Measurements from ENCODE around the gene KDM5B. TPM values are rescaled to one million over a fixed set of nuclear protein-coding genes. Genes with fewer than 3 reads are reported as not detected.

KDM5B gene
- total and polyA plus RNA-seq, 2 donors from 2014 or later = 10.7 to 55.5 TPM

DNA sequence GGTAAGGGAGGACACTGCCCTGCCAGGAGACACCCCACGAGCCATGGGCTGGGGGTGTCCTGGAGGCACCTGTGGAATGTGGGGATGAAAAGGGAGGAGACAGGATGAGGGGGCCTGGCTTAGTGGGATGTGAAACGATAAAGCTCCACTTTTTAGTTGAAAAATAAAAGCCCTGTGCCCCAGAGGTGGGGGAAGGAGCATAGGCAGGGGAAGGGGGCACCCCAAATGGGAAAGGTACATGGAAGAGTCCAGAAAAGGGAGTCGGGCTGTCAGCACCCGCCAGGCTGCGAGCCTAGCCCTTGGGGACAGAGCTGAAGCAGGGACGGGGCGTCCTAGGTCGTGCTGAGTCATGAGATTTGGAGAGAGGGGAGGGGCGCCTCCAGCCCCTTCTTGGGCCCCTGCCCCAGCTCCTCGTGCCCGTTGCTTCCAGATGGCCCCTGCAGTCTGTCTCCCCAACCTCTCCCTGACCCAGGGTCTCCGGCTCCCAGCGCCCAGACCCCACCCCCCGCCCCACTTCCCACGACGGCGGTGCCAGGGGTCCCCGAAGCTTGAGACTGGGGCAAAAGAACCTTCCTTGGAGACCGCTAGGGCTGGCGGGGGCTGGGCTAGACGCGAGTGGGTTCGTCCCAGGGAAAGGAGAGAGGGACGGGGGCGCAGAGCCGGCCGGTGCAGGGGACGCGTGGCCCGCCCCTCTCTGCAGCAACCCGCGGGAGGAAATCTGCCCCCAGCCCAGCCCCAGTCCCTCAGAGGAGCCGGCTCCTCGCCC, 98.8 kb downstream of the KDM5B start:
- peak in 1 of 5 donors; percentile 50 for DNase-seq
- FAIRE-seq = no peak
- Histone ChIP-seq H3K9me3 (ENCODE audit: control insufficient read depth in 2 of 3, insufficient read depth in 1 of 3, low read length in 3 of 3) (no peaks in the 10 kb centered on the region), H3K4me3 (ENCODE audit: low read length in 3 of 3) (no peak overlapping the region), H3K36me3 (ENCODE audit: control insufficient read depth in 2 of 3, insufficient read depth in 3 of 3, low read length in 3 of 3) (no peaks in the 10 kb centered on the region), H3K4me1 (ENCODE audit: control insufficient read depth in 2 of 3, insufficient read depth in 2 of 3, low read depth in 1 of 3, low read length in 3 of 3) (peaks cover 0 to 2% (median 0%) of the 10 kb centered on the region in 3 donors), H3K27ac (ENCODE audit: low read depth in 2 of 2, low read length in 2 of 2) (no peak overlapping the region), H3K27me3 (ENCODE audit: control insufficient read depth, insufficient read depth, low read length) (peaks cover 7% of the 10 kb centered on the region), H3K9ac (ENCODE audit: low read length in 3 of 3) (no peak overlapping the region)
- TF ChIP-seq, protein P1, sequence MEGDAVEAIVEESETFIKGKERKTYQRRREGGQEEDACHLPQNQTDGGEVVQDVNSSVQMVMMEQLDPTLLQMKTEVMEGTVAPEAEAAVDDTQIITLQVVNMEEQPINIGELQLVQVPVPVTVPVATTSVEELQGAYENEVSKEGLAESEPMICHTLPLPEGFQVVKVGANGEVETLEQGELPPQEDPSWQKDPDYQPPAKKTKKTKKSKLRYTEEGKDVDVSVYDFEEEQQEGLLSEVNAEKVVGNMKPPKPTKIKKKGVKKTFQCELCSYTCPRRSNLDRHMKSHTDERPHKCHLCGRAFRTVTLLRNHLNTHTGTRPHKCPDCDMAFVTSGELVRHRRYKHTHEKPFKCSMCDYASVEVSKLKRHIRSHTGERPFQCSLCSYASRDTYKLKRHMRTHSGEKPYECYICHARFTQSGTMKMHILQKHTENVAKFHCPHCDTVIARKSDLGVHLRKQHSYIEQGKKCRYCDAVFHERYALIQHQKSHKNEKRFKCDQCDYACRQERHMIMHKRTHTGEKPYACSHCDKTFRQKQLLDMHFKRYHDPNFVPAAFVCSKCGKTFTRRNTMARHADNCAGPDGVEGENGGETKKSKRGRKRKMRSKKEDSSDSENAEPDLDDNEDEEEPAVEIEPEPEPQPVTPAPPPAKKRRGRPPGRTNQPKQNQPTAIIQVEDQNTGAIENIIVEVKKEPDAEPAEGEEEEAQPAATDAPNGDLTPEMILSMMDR (IDR thresholded peaks at IDR 0.05; ENCODE audit: borderline replicate concordance, extremely low read depth, insufficient read depth) = no peak
- intact Hi-C loops (cut with DNase I) = loop anchor here (10.0 kb wide), 1 partner anchor 525 kb away; no protein-coding TSS in a partner anchor

DNA sequence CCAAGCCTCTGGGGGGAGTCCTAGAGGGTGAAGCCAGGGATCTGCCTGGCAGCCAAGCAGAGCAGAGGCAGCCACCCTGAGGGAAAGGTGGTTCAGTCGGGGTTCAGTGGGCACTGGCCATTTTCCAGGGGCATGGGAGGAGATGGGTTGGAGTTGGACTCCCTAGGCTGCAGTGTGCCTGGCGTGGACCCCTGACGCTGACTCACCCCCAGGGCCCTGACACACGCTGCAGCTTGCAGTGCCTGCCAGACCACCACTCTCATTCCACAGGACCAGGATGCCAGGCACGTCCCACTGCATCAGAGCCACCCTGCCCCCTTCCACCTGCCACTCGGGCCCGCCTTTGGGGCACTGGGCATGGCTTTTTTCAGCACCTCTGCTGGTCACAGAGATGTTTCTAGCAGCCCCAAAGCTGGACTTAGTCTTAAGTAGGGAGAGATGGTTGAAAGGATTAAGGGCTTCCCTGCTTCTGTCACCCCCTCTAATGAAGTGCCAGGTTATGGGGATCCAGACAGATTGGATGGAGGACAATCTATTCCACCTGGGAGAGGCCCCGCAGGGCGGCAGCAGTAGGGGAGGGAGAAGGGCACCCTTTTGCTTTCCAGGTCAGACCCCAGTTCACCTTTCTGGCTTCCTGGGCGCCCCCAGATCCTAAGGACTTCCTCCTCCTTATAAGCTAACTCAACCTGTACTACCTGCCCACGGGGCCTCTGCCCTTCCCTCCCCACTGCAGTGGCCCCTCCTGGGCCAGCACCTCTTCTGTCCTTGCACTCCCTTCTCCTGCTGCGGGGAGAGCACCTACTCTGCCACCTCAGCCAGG, 99.6 kb downstream of the KDM5B start:
- H3K36me3 ChIP-seq (ENCODE audit: control insufficient read depth in 2 of 3, insufficient read depth in 3 of 3, low read length in 3 of 3) = no peaks in the 10 kb centered on the region
- TF ChIP-seq, protein P1 (IDR thresholded peaks at IDR 0.05; ENCODE audit: borderline replicate concordance, extremely low read depth, insufficient read depth) = no peak
- H3K4me3 ChIP-seq (ENCODE audit: low read length in 3 of 3) = no peak overlapping the region
- H3K27ac ChIP-seq (ENCODE audit: low read depth in 2 of 2, low read length in 2 of 2) = no peak overlapping the region
- no peak for DNase-seq
- H3K9ac ChIP-seq (ENCODE audit: low read length in 3 of 3) = no peak overlapping the region
- peaks cover 7% of the 10 kb centered on the region for H3K27me3 ChIP-seq (ENCODE audit: control insufficient read depth, insufficient read depth, low read length)
- H3K9me3 ChIP-seq (ENCODE audit: control insufficient read depth in 2 of 3, insufficient read depth in 1 of 3, low read length in 3 of 3) = no peaks in the 10 kb centered on the region
- FAIRE-seq = no peak
- intact Hi-C loops (cut with DNase I) = no loop called here
- peaks cover 0 to 2% (median 0%) of the 10 kb centered on the region in 3 donors for H3K4me1 ChIP-seq (ENCODE audit: control insufficient read depth in 2 of 3, insufficient read depth in 2 of 3, low read depth in 1 of 3, low read length in 3 of 3)

DNA sequence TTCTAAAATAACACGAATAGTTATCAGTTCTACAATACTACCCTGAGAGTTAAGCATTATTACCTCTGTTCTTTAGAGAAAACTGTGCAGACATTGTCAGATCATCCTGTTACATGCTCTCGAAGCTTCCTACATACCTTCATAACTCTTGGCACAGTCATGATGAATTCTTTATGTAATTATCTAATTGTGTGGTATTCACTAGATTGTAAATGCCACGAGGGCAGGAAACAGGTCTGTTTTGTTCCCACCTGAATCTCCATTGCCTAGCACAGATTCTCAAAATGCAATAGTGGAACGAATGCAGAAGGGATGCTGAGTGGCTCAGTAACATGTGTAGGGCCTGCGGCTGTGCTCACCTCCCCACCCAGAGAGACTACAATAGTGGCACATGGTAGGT, 101.4 kb downstream of the KDM5B start:
- H3K9me3 ChIP-seq (ENCODE audit: control insufficient read depth in 2 of 3, insufficient read depth in 1 of 3, low read length in 3 of 3) = no peaks in the 10 kb centered on the region
- no peak overlapping the region for H3K4me3 ChIP-seq (ENCODE audit: low read length in 3 of 3)
- H3K4me1 ChIP-seq (ENCODE audit: control insufficient read depth in 2 of 3, insufficient read depth in 2 of 3, low read depth in 1 of 3, low read length in 3 of 3) = peaks cover 0 to 2% (median 0%) of the 10 kb centered on the region in 3 donors
- FAIRE-seq (no peak), DNase-seq (no peak)
- no peak overlapping the region for H3K9ac ChIP-seq (ENCODE audit: low read length in 3 of 3)
- H3K27me3 ChIP-seq (ENCODE audit: control insufficient read depth, insufficient read depth, low read length) = peaks cover 7% of the 10 kb centered on the region
- H3K36me3 ChIP-seq (ENCODE audit: control insufficient read depth in 2 of 3, insufficient read depth in 3 of 3, low read length in 3 of 3) = no peaks in the 10 kb centered on the region
- intact Hi-C loops (cut with DNase I) = no loop called here
- TF ChIP-seq, protein P1 (IDR thresholded peaks at IDR 0.05; ENCODE audit: borderline replicate concordance, extremely low read depth, insufficient read depth) = no peak
- no peak overlapping the region for H3K27ac ChIP-seq (ENCODE audit: low read depth in 2 of 2, low read length in 2 of 2)

Data from kidney (tissue), 14 donors.